Central memory CD4-positive, alpha-beta T cell (primary cell): ENCODE measurements around the gene MMP17.
"Not testable (repeated sequence)": the region's sequence is repeated elsewhere in the genome, so short reads cannot be mapped to it uniquely, and the experiment has no call there.

Experiments used
- DNase-seq: peaks from one replicate; pipeline ENCODE4 v3.0.0; 2022

The MMP17 gene

GRCh38 chr12:131867471-131867870 is 39.3 kb downstream of the MMP17 start:
- DNase-seq: no peak

GRCh38 chr12:131867891-131868675 is 39.9 kb downstream of the MMP17 start:
- DNase-seq: no peak

- no peak for DNase-seq
These were observed 41.8 kb downstream of the MMP17 start for GRCh38 chr12:131869871-131870418.

- no peak for DNase-seq
These were observed 43.5 kb downstream of the MMP17 start for GRCh38 chr12:131871677-131872076.

- DNase-seq: no peak
These were observed 44.2 kb downstream of the MMP17 start for GRCh38 chr12:131872154-131873051.

GRCh38 chr12:131873293-131873692 is 45.1 kb downstream of the MMP17 start:
- no peak for DNase-seq

- DNase-seq: not testable (repeated sequence)
These were observed 46.8 kb downstream of the MMP17 start for GRCh38 chr12:131874972-131875371.

- DNase-seq: not testable (repeated sequence)
These were observed 49.0 kb downstream of the MMP17 start for GRCh38 chr12:131877216-131877615.

GRCh38 chr12:131878436-131878835 is 50.2 kb downstream of the MMP17 start:
- not testable (repeated sequence) for DNase-seq

GRCh38 chr12:131882804-131883520 is 54.8 kb downstream of the MMP17 start:
- no peak for DNase-seq

- no peak for DNase-seq
These were observed 55.3 kb downstream of the MMP17 start for GRCh38 chr12:131883521-131883900.

- not testable (repeated sequence) for DNase-seq
These were observed 56.9 kb downstream of the MMP17 start for GRCh38 chr12:131885076-131885475.

GRCh38 chr12:131885543-131886057 is 57.4 kb downstream of the MMP17 start:
- DNase-seq: no peak

GRCh38 chr12:131891722-131892121 is 63.5 kb downstream of the MMP17 start:
- DNase-seq: not testable (repeated sequence)

- DNase-seq: no peak
These were observed 64.8 kb downstream of the MMP17 start for GRCh38 chr12:131892711-131893604.

- DNase-seq: no peak
These were observed 65.6 kb downstream of the MMP17 start for GRCh38 chr12:131893605-131894312.

- peak; percentile 90 for DNase-seq
These were observed 66.2 kb downstream of the MMP17 start, which contains the start of gene ULK1 for GRCh38 chr12:131894313-131894860. Gene ULK1 (plus strand): TSS chr12:131894622. CDS start chr12:131895002, 380 bp downstream.

GRCh38 chr12:131894981-131895639 is 66.9 kb downstream of the MMP17 start:
- DNase-seq: no peak

- peak; percentile 17 for DNase-seq
These were observed 67.5 kb downstream of the MMP17 start for GRCh38 chr12:131895640-131896079.
